Astrocyte (in vitro differentiated cells and primary cell): ENCODE measurements around the gene PLCXD3. TPM values are rescaled to one million over a fixed set of nuclear protein-coding genes. Genes with fewer than 3 reads are reported as not detected.
"Not testable (repeated sequence)": the region's sequence is repeated elsewhere in the genome, so short reads cannot be mapped to it uniquely, and the experiment has no call there.

ENCODE experiments used
- DNase-seq: peaks from one replicate; pipeline ENCODE4 v3.0.0-alpha.2; 2010; ENCODE audit warnings: low read depth
- FAIRE-seq: peaks from 2 replicates; lab custom pipeline; 2011; peaks lifted over from hg19 to GRCh38; lab: Jason Lieb, UNC
- H2AFZ ChIP-seq: 2 replicates; pipeline ENCODE4 v1.6.0; 2012; ENCODE audit warnings: low read depth, low read length, inconsistent platforms
- H3K27ac ChIP-seq: 2 replicates; pipeline ENCODE4 v1.5.1; 2011; ENCODE audit warnings: low read depth, low read length, inconsistent platforms
- H3K27me3 ChIP-seq: 2 replicates; pipeline ENCODE4 v1.6.0; 2011; ENCODE audit warnings: low read length, inconsistent platforms; ENCODE audit not compliant: insufficient read depth
- H3K36me3 ChIP-seq: 2 replicates; pipeline ENCODE4 v1.5.1; 2011; ENCODE audit warnings: low read length, inconsistent platforms; ENCODE audit not compliant: insufficient read depth
- H3K4me1 ChIP-seq: 2 replicates; pipeline ENCODE4 v1.5.1; 2011; ENCODE audit warnings: low read length, inconsistent platforms; ENCODE audit not compliant: insufficient read depth
- H3K4me2 ChIP-seq: 2 replicates; pipeline ENCODE4 v1.6.0; 2012; ENCODE audit warnings: low read length, inconsistent platforms
- H3K4me3 ChIP-seq: 2 replicates; pipeline ENCODE4 v1.5.1; 2011; ENCODE audit warnings: low read depth, mild to moderate bottlenecking, low read length, inconsistent platforms; ENCODE audit not compliant: insufficient read depth
- H3K79me2 ChIP-seq: 2 replicates; pipeline ENCODE4 v1.6.0; 2012; ENCODE audit warnings: mild to moderate bottlenecking, low read length, inconsistent platforms; ENCODE audit not compliant: insufficient read depth
- H3K9ac ChIP-seq: 2 replicates; pipeline ENCODE4 v1.6.0; 2012; ENCODE audit warnings: mild to moderate bottlenecking, low read length, inconsistent platforms
- H3K9me3 ChIP-seq: 2 replicates; pipeline ENCODE4 v1.5.1; 2012; ENCODE audit warnings: low read depth, mild to moderate bottlenecking, low read length, inconsistent platforms; ENCODE audit not compliant: insufficient read depth
- H4K20me1 ChIP-seq: 2 replicates; pipeline ENCODE4 v1.6.0; 2012; ENCODE audit warnings: low read length, inconsistent platforms; ENCODE audit not compliant: insufficient read depth
- H3K27ac Mint-ChIP-seq: one replicate; pipeline ENCODE4 v1.8.0; 2021; ENCODE audit warnings: mild to moderate bottlenecking, mixed read lengths; ENCODE audit not compliant: unreplicated experiment
- H3K27me3 Mint-ChIP-seq: one replicate; pipeline ENCODE4 v1.8.0; 2021; ENCODE audit warnings: low read depth, mixed read lengths; ENCODE audit not compliant: unreplicated experiment
- H3K36me3 Mint-ChIP-seq: one replicate; pipeline ENCODE4 v1.8.0; 2021; ENCODE audit warnings: low read depth, mixed read lengths; ENCODE audit not compliant: unreplicated experiment
- H3K4me1 Mint-ChIP-seq: one replicate; pipeline ENCODE4 v1.8.0; 2021; ENCODE audit warnings: low read depth, mixed read lengths; ENCODE audit not compliant: unreplicated experiment
- H3K4me3 Mint-ChIP-seq: one replicate; pipeline ENCODE4 v1.8.0; 2021; ENCODE audit warnings: mild to moderate bottlenecking, moderate library complexity, mixed read lengths; ENCODE audit not compliant: unreplicated experiment
- H3K9me3 Mint-ChIP-seq: one replicate; pipeline ENCODE4 v1.8.0; 2021; ENCODE audit warnings: mild to moderate bottlenecking, mixed read lengths; ENCODE audit not compliant: unreplicated experiment
- CTCF ChIP-seq: IDR thresholded peaks from 2 replicates; pipeline ENCODE4 v1.5.1; 2011; ENCODE audit warnings: low read depth, mild to moderate bottlenecking, inconsistent platforms, low read length, moderate library complexity; ENCODE audit not compliant: insufficient read depth
- EZH2 ChIP-seq: IDR thresholded peaks from 2 replicates; pipeline ENCODE4 v1.6.1; 2012; ENCODE audit warnings: mild to moderate bottlenecking, low read length, inconsistent platforms; ENCODE audit not compliant: insufficient read depth
- total RNA-seq: library from RNA; stranded (reverse); gene quantifications from 2 replicates; pipeline ENCODE4 v1.2.1, GENCODE V29; 2021

PLCXD3 gene
- total RNA-seq, 1 donor from 2014 or later, result 1.6 TPM

GRCh38 chr5:41334758-41335157 lies 175.6 kb downstream of the PLCXD3 start:
- no peaks in the 10 kb centered on the region for H3K9me3 ChIP-seq
- H3K27me3 Mint-ChIP-seq, result no peaks in the 10 kb centered on the region
- H3K4me3 ChIP-seq, result no peak overlapping the region
- peaks cover 3% of the 10 kb centered on the region for H3K9me3 Mint-ChIP-seq
- H2AFZ ChIP-seq, result no peak overlapping the region
- no peaks in the 10 kb centered on the region for H3K4me1 ChIP-seq
- no peak for FAIRE-seq
- TF ChIP-seq CTCF (no peak), EZH2 (no peak)
- H3K27ac Mint-ChIP-seq, result peak overlapping the region; percentile 29
- H3K4me2 ChIP-seq, result no peak overlapping the region
- DNase-seq, result no peak
- no peak overlapping the region for H3K4me3 Mint-ChIP-seq
- peaks cover 10% of the 10 kb centered on the region for H3K4me1 Mint-ChIP-seq
- H3K36me3 Mint-ChIP-seq, result no peaks in the 10 kb centered on the region
- H3K36me3 ChIP-seq, result no peaks in the 10 kb centered on the region
- H3K27me3 ChIP-seq, result no peaks in the 10 kb centered on the region
- H3K79me2 ChIP-seq, result no peaks in the 10 kb centered on the region
- H4K20me1 ChIP-seq, result no peaks in the 10 kb centered on the region
- no peak overlapping the region for H3K9ac ChIP-seq
- no peak overlapping the region for H3K27ac ChIP-seq

- no peak overlapping the region for H3K4me2 ChIP-seq
- H3K27ac ChIP-seq, result no peak overlapping the region
- no peak overlapping the region for H3K4me3 ChIP-seq
- H3K79me2 ChIP-seq, result no peaks in the 10 kb centered on the region
- H3K27me3 Mint-ChIP-seq, result no peaks in the 10 kb centered on the region
- H3K27me3 ChIP-seq, result no peaks in the 10 kb centered on the region
- H3K4me1 Mint-ChIP-seq, result peaks cover 10% of the 10 kb centered on the region
- no peak overlapping the region for H2AFZ ChIP-seq
- no peaks in the 10 kb centered on the region for H3K36me3 ChIP-seq
- no peaks in the 10 kb centered on the region for H3K9me3 ChIP-seq
- no peak overlapping the region for H3K27ac Mint-ChIP-seq
- no peak overlapping the region for H3K4me3 Mint-ChIP-seq
- no peaks in the 10 kb centered on the region for H3K36me3 Mint-ChIP-seq
- peaks cover 3% of the 10 kb centered on the region for H3K9me3 Mint-ChIP-seq
- H3K9ac ChIP-seq, result no peak overlapping the region
- DNase-seq (no peak), FAIRE-seq (no peak)
- no peaks in the 10 kb centered on the region for H4K20me1 ChIP-seq
- TF ChIP-seq EZH2 (no peak), CTCF (no peak)
- no peaks in the 10 kb centered on the region for H3K4me1 ChIP-seq
Observed at GRCh38 chr5:41334221-41334620, 176.2 kb downstream of the PLCXD3 start.

GRCh38 chr5:41325074-41325473 lies 185.3 kb downstream of the PLCXD3 start:
- H3K27ac ChIP-seq, result no peak overlapping the region
- H3K9ac ChIP-seq, result no peak overlapping the region
- no peaks in the 10 kb centered on the region for H3K27me3 ChIP-seq
- peaks cover 2% of the 10 kb centered on the region for H3K9me3 Mint-ChIP-seq
- H3K4me3 ChIP-seq, result no peak overlapping the region
- H3K4me3 Mint-ChIP-seq, result no peak overlapping the region
- H2AFZ ChIP-seq, result no peak overlapping the region
- no peak overlapping the region for H3K27ac Mint-ChIP-seq
- H3K9me3 ChIP-seq, result no peaks in the 10 kb centered on the region
- FAIRE-seq (no peak), DNase-seq (no peak)
- H3K36me3 ChIP-seq, result no peaks in the 10 kb centered on the region
- no peaks in the 10 kb centered on the region for H4K20me1 ChIP-seq
- H3K4me1 Mint-ChIP-seq, result peaks cover 9% of the 10 kb centered on the region
- H3K36me3 Mint-ChIP-seq, result no peaks in the 10 kb centered on the region
- H3K4me2 ChIP-seq, result no peak overlapping the region
- H3K79me2 ChIP-seq, result no peaks in the 10 kb centered on the region
- no peaks in the 10 kb centered on the region for H3K27me3 Mint-ChIP-seq
- TF ChIP-seq CTCF, result no peak
- TF ChIP-seq EZH2, result no peak
- no peaks in the 10 kb centered on the region for H3K4me1 ChIP-seq

GRCh38 chr5:41322826-41323225 lies 187.6 kb downstream of the PLCXD3 start:
- not testable (repeated sequence) for H4K20me1 ChIP-seq, H3K9me3 ChIP-seq, H3K4me1 Mint-ChIP-seq, H2AFZ ChIP-seq, H3K4me1 ChIP-seq, H3K79me2 ChIP-seq, H3K4me2 ChIP-seq, H3K4me3 Mint-ChIP-seq, H3K9me3 Mint-ChIP-seq, FAIRE-seq, H3K36me3 Mint-ChIP-seq, H3K27ac ChIP-seq, H3K4me3 ChIP-seq, H3K27me3 Mint-ChIP-seq, DNase-seq, H3K36me3 ChIP-seq, H3K27me3 ChIP-seq, H3K27ac Mint-ChIP-seq, H3K9ac ChIP-seq
